G401 (cell line): Measurements from ENCODE around the gene ZNF644. TPM values are rescaled to one million over a fixed set of nuclear protein-coding genes. Genes with fewer than 3 reads are reported as not detected.
"Not testable (repeated sequence)": the region's sequence is repeated elsewhere in the genome, so short reads cannot be mapped to it uniquely, and the experiment has no call there.

ENCODE experiments used
- DNase-seq: peaks from one replicate; pipeline ENCODE4 v3.0.0-alpha.2; 2015; ENCODE audit warnings: low spot score
- in situ Hi-C: cut with HindIII; loops from 2 replicates; pipeline ENCODE4 v1.10.0; 2016; ENCODE audit warnings: low sequenced_read_pairs, mixed read lengths
- total RNA-seq: library from RNA; depleted of rRNA; stranded (reverse); fragments of >200 nt; shearing (Covaris generic); gene quantifications from 2 replicates; pipeline ENCODE4 v1.2.3, GENCODE V29; 2014

The ZNF644 gene
- total RNA-seq, 1 experiment from 2014 or later, result 76.0 TPM

GRCh38 chr1:90891756-90892155, 130.1 kb downstream of the ZNF644 start:
- in situ Hi-C loops, DNase-seq: not testable (repeated sequence)

- in situ Hi-C loops, result no loop called here
- DNase-seq, result no peak
Observed at GRCh38 chr1:90882221-90882620, 139.6 kb downstream of the ZNF644 start.

DNA sequence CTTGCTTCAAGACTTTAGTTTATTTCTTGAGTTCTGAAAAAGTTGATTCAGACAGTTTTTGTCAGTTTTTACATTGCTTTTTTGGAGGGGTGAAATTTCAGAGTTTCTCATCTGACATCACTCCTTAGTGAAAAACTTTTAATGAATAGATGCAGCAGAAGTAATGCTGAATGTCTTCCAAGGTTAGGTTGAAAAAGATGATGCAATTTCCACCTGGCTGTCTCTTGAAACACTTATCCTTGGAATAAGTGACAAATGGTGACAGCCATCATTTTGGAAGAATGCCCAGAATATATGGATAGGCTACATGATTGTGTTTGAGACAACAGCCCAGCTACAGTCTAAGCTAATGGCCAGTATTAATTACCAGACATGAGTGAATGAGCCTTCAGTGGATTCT, 140.8 kb downstream of the ZNF644 start:
- in situ Hi-C loops, result no loop called here
- no peak for DNase-seq

DNA sequence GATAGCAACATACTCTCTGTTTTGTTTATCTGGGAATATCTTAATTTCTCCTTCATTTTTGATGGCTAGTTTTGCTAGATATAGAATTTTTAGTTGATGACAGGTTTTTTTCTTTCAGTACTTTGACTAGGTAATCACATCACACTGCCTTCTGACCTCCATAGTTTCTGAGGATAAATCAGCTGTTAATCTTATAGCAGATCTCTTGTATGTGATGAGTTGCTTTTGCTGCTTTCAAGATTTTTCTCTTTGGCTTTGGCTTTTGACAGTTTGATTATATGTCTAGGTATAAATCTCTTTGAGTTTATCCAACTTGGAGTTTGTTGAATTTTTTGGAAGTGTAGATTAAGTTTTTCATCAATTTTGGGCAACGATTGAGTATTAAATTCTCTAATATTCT, 142.6 kb downstream of the ZNF644 start:
- in situ Hi-C loops, result no loop called here
- no peak for DNase-seq

DNA sequence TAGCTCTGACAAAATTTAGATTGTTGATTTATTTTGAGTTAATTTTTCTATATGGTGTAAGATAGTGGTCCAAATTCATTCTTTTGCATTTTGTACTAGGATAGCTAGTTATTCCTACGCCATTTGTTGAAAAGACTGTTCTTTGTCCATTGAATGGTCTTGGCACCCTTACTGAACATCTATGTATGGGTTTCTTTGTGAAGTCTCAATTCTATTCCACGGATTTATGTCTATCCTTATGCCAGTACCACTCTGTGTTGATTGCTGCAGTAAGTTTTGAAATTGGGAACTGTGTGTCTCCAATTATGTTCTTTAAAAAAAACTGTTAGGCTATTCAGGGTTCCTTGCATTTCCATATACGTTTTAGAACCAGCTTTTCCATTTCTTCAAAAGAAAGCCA, 145.7 kb downstream of the ZNF644 start:
- DNase-seq, result no peak

More for the DNA sequence above, 145.7 kb downstream of the ZNF644 start:
- in situ Hi-C loops, result no loop called here
